Peyer's patch (tissue), 4 donors: ENCODE results near the gene KLRC3. TPM values are rescaled to one million over a fixed set of nuclear protein-coding genes. Genes with fewer than 3 reads are reported as not detected.
A peak's percentile ranks its signal among the peaks of the same experiment; 100 is the strongest.
"Not testable (repeated sequence)": the region's sequence is repeated elsewhere in the genome, so short reads cannot be mapped to it uniquely, and the experiment has no call there.

Experiments used
- DNase-seq, 3 donors: peaks; one replicate each; pipeline ENCODE4 v3.0.0-alpha.2; 2017 to 2019
- H3K27ac ChIP-seq, 4 donors: fragments of 200-600 bp; sonication (generic); one replicate each; pipeline ENCODE4 v1.5.1; 2016 to 2019
- H3K27me3 ChIP-seq, 2 donors: fragments of 200-600 bp; sonication (generic); one replicate each; pipeline ENCODE4 v1.5.1; 2019
- H3K36me3 ChIP-seq, 3 donors: fragments of 200-600 bp; sonication (generic); one replicate each; pipeline ENCODE4 v1.5.1; 2016 to 2019
- H3K4me1 ChIP-seq, 4 donors: fragments of 200-600 bp; sonication (generic); one replicate each; pipeline ENCODE4 v1.5.1; 2016 to 2019
- H3K4me3 ChIP-seq, 4 donors: fragments of 200-600 bp; sonication (generic); 1 replicate in 3 of 4; 2 replicates in 1 of 4; pipeline ENCODE4 v1.5.1; 2016 to 2019; ENCODE audit warnings: mild to moderate bottlenecking in 1 of 4
- H3K9me3 ChIP-seq, 4 donors: fragments of 200-600 bp; sonication (generic); one replicate each; pipeline ENCODE4 v1.5.1; 2016 to 2019; ENCODE audit warnings: mild to moderate bottlenecking in 1 of 4
- CTCF ChIP-seq, 6 experiments: fragments of 450-650 bp in 4 of 6; fragments of 200-600 bp in 2 of 6; sonication (generic) in 1 of 6; IDR thresholded peaks; one replicate each; pipeline ENCODE4 v1.5.1; 2017 to 2019; ENCODE audit warnings: antibody characterized with exemption in 6 of 6, mild to moderate bottlenecking in 3 of 6, moderate library complexity in 1 of 6
- POLR2A ChIP-seq, 2 donors: fragments of 450-650 bp; IDR thresholded peaks; one replicate each; pipeline ENCODE4 v1.5.1; 2017; ENCODE audit warnings: antibody characterized with exemption in 2 of 2, mild to moderate bottlenecking in 2 of 2, moderate library complexity in 2 of 2
- total RNA-seq, 4 donors: library from RNA; depleted of rRNA; stranded (reverse); fragments of >200 nt; gene quantifications; one replicate each; pipeline ENCODE4 v1.1.0, GENCODE V29; 2016

Gene KLRC3
- total RNA-seq, 4 donors from 2014 or later: 1.6 to 2.8 TPM; not detected in 2

- Histone ChIP-seq H3K27ac (no peak overlapping the region), H3K27me3 (no peaks in the 10 kb centered on the region), H3K4me1 (peaks cover 0 to 4% (median 0%) of the 10 kb centered on the region in 4 donors), H3K9me3 (no peaks in the 10 kb centered on the region), H3K4me3 (no peak overlapping the region), H3K36me3 (no peaks in the 10 kb centered on the region)
- DNase-seq: no peak
- TF ChIP-seq CTCF (IDR thresholded peaks at IDR 0.05) (no peak), POLR2A (IDR thresholded peaks at IDR 0.05) (no peak)
These were observed 22.2 kb downstream of the KLRC3 start for GRCh38 chr12:10398168-10398567.

- Histone ChIP-seq H3K36me3 (no peaks in the 10 kb centered on the region), H3K9me3 (no peaks in the 10 kb centered on the region), H3K27ac (no peak overlapping the region), H3K4me3 (no peak overlapping the region), H3K4me1 (peaks cover 0 to 4% (median 0%) of the 10 kb centered on the region in 4 donors), H3K27me3 (no peaks in the 10 kb centered on the region)
- no peak for TF ChIP-seq CTCF (IDR thresholded peaks at IDR 0.05)
- TF ChIP-seq POLR2A (IDR thresholded peaks at IDR 0.05): no peak
- DNase-seq: no peak
These were observed 23.1 kb downstream of the KLRC3 start for GRCh38 chr12:10397296-10397695.

- not testable (repeated sequence) for H3K4me1 ChIP-seq, DNase-seq, H3K36me3 ChIP-seq, H3K27me3 ChIP-seq, H3K9me3 ChIP-seq
- H3K4me3 ChIP-seq: peak overlapping the region in 1 of 4 donors; percentile 15
- H3K27ac ChIP-seq: peak overlapping the region in 3 of 4 donors; percentile 22 to 73 (median 33)
These were observed 24.2 kb downstream of the KLRC3 start for GRCh38 chr12:10396176-10396575.

- H3K27ac ChIP-seq: peak overlapping the region; percentile 22 to 73 (median 38)
- peak overlapping the region in 1 of 4 donors; percentile 15 for H3K4me3 ChIP-seq
- DNase-seq: no peak
- TF ChIP-seq CTCF (IDR thresholded peaks at IDR 0.05) (no peak), POLR2A (IDR thresholded peaks at IDR 0.05) (no peak)
- H3K4me1 ChIP-seq: peaks cover 0 to 4% (median 0%) of the 10 kb centered on the region in 4 donors
- H3K36me3 ChIP-seq: no peaks in the 10 kb centered on the region
- H3K27me3 ChIP-seq: no peaks in the 10 kb centered on the region
- H3K9me3 ChIP-seq: no peaks in the 10 kb centered on the region
These were observed 24.9 kb downstream of the KLRC3 start for GRCh38 chr12:10395390-10395998.

- not testable (repeated sequence) for H3K4me1 ChIP-seq, H3K9me3 ChIP-seq, DNase-seq, H3K4me3 ChIP-seq, H3K36me3 ChIP-seq, H3K27me3 ChIP-seq
- H3K27ac ChIP-seq: peak overlapping the region in 3 of 4 donors; percentile 33 to 73 (median 42)
These were observed 25.8 kb downstream of the KLRC3 start for GRCh38 chr12:10394531-10395152.

GRCh38 chr12:10393291-10393690, 27.1 kb downstream of the KLRC3 start:
- no peak for TF ChIP-seq POLR2A (IDR thresholded peaks at IDR 0.05)
- TF ChIP-seq CTCF (IDR thresholded peaks at IDR 0.05): no peak
- peaks cover 0 to 4% (median 0%) of the 10 kb centered on the region in 4 donors for H3K4me1 ChIP-seq
- no peak for DNase-seq
- no peaks in the 10 kb centered on the region for H3K9me3 ChIP-seq
- H3K4me3 ChIP-seq: no peak overlapping the region
- peak overlapping the region in 1 of 4 donors; percentile 9 for H3K27ac ChIP-seq
- no peaks in the 10 kb centered on the region for H3K36me3 ChIP-seq
- no peaks in the 10 kb centered on the region for H3K27me3 ChIP-seq
